GM12878 (cell line): ENCODE measurements around the gene TMED6.

Experiments
- CTCF ChIP-seq, 3 experiments: IDR thresholded peaks in 2 of 3; conservative IDR thresholded peaks in 1 of 3; 2 replicates each; pipeline ENCODE4 v1.5.1; 2011; ENCODE audit warnings: low read depth in 3 of 3, low read length in 3 of 3, mild to moderate bottlenecking in 3 of 3, control low read depth in 2 of 3, moderate library complexity in 2 of 3, inconsistent platforms in 1 of 3, mixed read lengths in 1 of 3; ENCODE audit not compliant: control insufficient read depth in 2 of 3, insufficient read depth in 1 of 3; ENCODE audit errors: extremely low read depth in 1 of 3
- ETV6 ChIP-seq, 2 experiments: fragments of 450-650 bp in 1 of 2; IDR thresholded peaks in 1 of 2; conservative IDR thresholded peaks in 1 of 2; 2 replicates each; pipeline ENCODE4 v1.6.1; 2014; ENCODE audit warnings: antibody characterized with exemption in 1 of 2, borderline replicate concordance in 1 of 2, low read depth in 1 of 2, mild to moderate bottlenecking in 1 of 2, moderate library complexity in 1 of 2
- GABPA ChIP-seq: IDR thresholded peaks from 2 replicates; pipeline ENCODE4 v1.6.1; 2014; ENCODE audit warnings: antibody characterized with exemption, low read depth, mild to moderate bottlenecking, inconsistent platforms
- POLR2A ChIP-seq: IDR thresholded peaks from 2 replicates; pipeline ENCODE4 v1.6.1; 2011; ENCODE audit warnings: low read depth, mild to moderate bottlenecking, low read length
- ZNF274 ChIP-seq: IDR thresholded peaks from one replicate; pipeline ENCODE4 v1.8.0; 2011; ENCODE audit not compliant: insufficient read length, insufficient read depth

GRCh38 chr16:69324585-69325253 lies 26.9 kb downstream of the TMED6 start:
- TF ChIP-seq ETV6 (conservative IDR thresholded peaks at IDR 0.05 in 1 of 2, IDR thresholded peaks at IDR 0.05 in 1 of 2; ENCODE audit: borderline replicate concordance in 1 of 2, low read depth in 1 of 2) = no peak
- no peak for TF ChIP-seq CTCF (IDR thresholded peaks at IDR 0.05 in 2 of 3, conservative IDR thresholded peaks at IDR 0.05 in 1 of 3; ENCODE audit: control insufficient read depth in 2 of 3, extremely low read depth in 1 of 3, insufficient read depth in 1 of 3, low read depth in 3 of 3, low read length in 3 of 3)
- TF ChIP-seq POLR2A = no peak
- TF ChIP-seq ZNF274 = no peak
- no peak for TF ChIP-seq GABPA
